WTC11 (cell line): ENCODE results near the gene RABGAP1. TPM values are rescaled to one million over a fixed set of nuclear protein-coding genes. Genes with fewer than 3 reads are reported as not detected.

Experiments
- ATAC-seq: fragments of 200-7000 bp; cut with Tn5 transposase; 2 replicates; pipeline ENCODE4 v1.10.0; 2021; ENCODE audit warnings: mild to moderate bottlenecking, moderate library complexity
- CTCF ChIA-PET: fragments of 300-600 bp; sonication (Branson Sonifier 250); formaldehyde crosslinking; loops from one replicate; lab custom pipeline; 2021; ENCODE audit warnings: antibody characterized with exemption; lab: Charles Lee
- POLR2A ChIA-PET: fragments of 350-600 bp; sonication (Branson Sonifier 250); formaldehyde crosslinking; loops from one replicate; lab custom pipeline; 2021; ENCODE audit warnings: antibody characterized with exemption; lab: Charles Lee
- DNase-seq: peaks from one replicate; pipeline ENCODE4 v3.0.0; 2021; ENCODE audit warnings: low spot score
- H3K27ac Mint-ChIP-seq: 2 replicates; pipeline ENCODE4 v1.8.0; 2021; ENCODE audit warnings: mixed read lengths
- H3K27me3 Mint-ChIP-seq: 2 replicates; pipeline ENCODE4 v1.8.0; 2021; ENCODE audit warnings: low read depth, mild to moderate bottlenecking, moderate library complexity, mixed read lengths
- H3K36me3 Mint-ChIP-seq: 2 replicates; pipeline ENCODE4 v1.8.0; 2021; ENCODE audit warnings: mixed read lengths
- H3K4me1 Mint-ChIP-seq: 2 replicates; pipeline ENCODE4 v1.8.0; 2022; ENCODE audit warnings: mixed read lengths
- H3K4me3 Mint-ChIP-seq: 2 replicates; pipeline ENCODE4 v1.8.0; 2021; ENCODE audit warnings: mild to moderate bottlenecking, moderate library complexity, mixed read lengths
- H3K9me3 Mint-ChIP-seq: 2 replicates; pipeline ENCODE4 v1.8.0; 2021; ENCODE audit warnings: mixed read lengths
- ATF1 ChIP-seq: sonication (generic); formaldehyde crosslinking; IDR thresholded peaks from 2 replicates; pipeline ENCODE4 v1.8.1; 2023; ENCODE audit warnings: mild to moderate bottlenecking, moderate library complexity, missing genetic modification reagents
- ATF2 ChIP-seq: sonication (generic); formaldehyde crosslinking; IDR thresholded peaks from 2 replicates; pipeline ENCODE4 v1.8.1; 2022; ENCODE audit warnings: low read depth, missing genetic modification reagents, borderline replicate concordance
- FOXK1 ChIP-seq: sonication (generic); formaldehyde crosslinking; IDR thresholded peaks from 2 replicates; pipeline ENCODE4 v1.8.0; 2022; ENCODE audit warnings: mild to moderate bottlenecking, moderate library complexity, missing genetic modification reagents
- GTF2I ChIP-seq: fragments of 250-450 bp; sonication (Bioruptor Pico); conservative IDR thresholded peaks from 2 replicates; pipeline ENCODE4 v1.4.0; 2021; ENCODE audit warnings: mild to moderate bottlenecking
- MAX ChIP-seq: sonication (generic); formaldehyde crosslinking; IDR thresholded peaks from 2 replicates; pipeline ENCODE4 v1.8.0; 2022; ENCODE audit warnings: mild to moderate bottlenecking, missing genetic modification reagents
- NR2C2 ChIP-seq: sonication (generic); formaldehyde crosslinking; IDR thresholded peaks from 2 replicates; pipeline ENCODE4 v1.8.0; 2022; ENCODE audit warnings: mild to moderate bottlenecking, missing genetic modification reagents
- OVOL2 ChIP-seq: fragments of 250-450 bp; sonication (Bioruptor Pico); IDR thresholded peaks from 2 replicates; pipeline ENCODE4 v1.9.0; 2021; ENCODE audit warnings: mild to moderate bottlenecking, borderline replicate concordance
- USF1 ChIP-seq: sonication (generic); formaldehyde crosslinking; IDR thresholded peaks from 2 replicates; pipeline ENCODE4 v1.8.0; 2022; ENCODE audit warnings: mild to moderate bottlenecking, missing genetic modification reagents
- ZNF232 ChIP-seq: sonication (generic); formaldehyde crosslinking; IDR thresholded peaks from 2 replicates; pipeline ENCODE4 v1.8.0; 2022; ENCODE audit warnings: mild to moderate bottlenecking, missing genetic modification reagents
- ZNF281 ChIP-seq: sonication (generic); formaldehyde crosslinking; IDR thresholded peaks from 2 replicates; pipeline ENCODE4 v1.8.0; 2023; ENCODE audit warnings: mild to moderate bottlenecking, missing genetic modification reagents
- ZNF396 ChIP-seq: fragments of 250-450 bp; sonication (Bioruptor Pico); IDR thresholded peaks from 2 replicates; pipeline ENCODE4 v1.8.0; 2021; ENCODE audit warnings: mild to moderate bottlenecking, moderate library complexity, borderline replicate concordance
- ZNF425 ChIP-seq: fragments of 250-450 bp; sonication (Bioruptor Pico); conservative IDR thresholded peaks from 2 replicates; pipeline ENCODE4 v1.9.0; 2021; ENCODE audit warnings: mild to moderate bottlenecking
- ZNF532 ChIP-seq: fragments of 250-450 bp; sonication (Bioruptor Pico); IDR thresholded peaks from 2 replicates; pipeline ENCODE4 v1.9.0; 2021; ENCODE audit warnings: mild to moderate bottlenecking, borderline replicate concordance
- total RNA-seq: library from RNA; stranded (reverse); gene quantifications from 3 replicates; pipeline ENCODE4 v1.2.3, GENCODE V29; 2021

Gene RABGAP1
- total RNA-seq, 1 experiment from 2014 or later = 38.1 TPM

- Mint-ChIP-seq H3K27ac (no peak overlapping the region), H3K27me3 (no peaks in the 10 kb centered on the region), H3K36me3 (peaks cover 25% of the 10 kb centered on the region), H3K9me3 (peaks cover 9% of the 10 kb centered on the region), H3K4me3 (no peak overlapping the region), H3K4me1 (peaks cover 18% of the 10 kb centered on the region)
- ChIA-PET CTCF (no interaction called here), POLR2A (no interaction called here)
- no peak for DNase-seq
- no peak for TF ChIP-seq ZNF396 (CRISPR knock-in tag)
- TF ChIP-seq NR2C2 = no peak
- no peak for TF ChIP-seq OVOL2
- TF ChIP-seq ZNF425 (CRISPR knock-in tag) = no peak
- TF ChIP-seq ZNF532 (CRISPR knock-in tag) = no peak
- TF ChIP-seq MAX (CRISPR knock-in tag) = no peak
- no peak for TF ChIP-seq ATF2 (CRISPR knock-in tag)
- TF ChIP-seq ZNF232 (CRISPR knock-in tag) = no peak
- TF ChIP-seq GTF2I (CRISPR knock-in tag) = no peak
- no peak for TF ChIP-seq ATF1 (CRISPR knock-in tag)
- TF ChIP-seq USF1 = no peak
- no peak for TF ChIP-seq ZNF281 (CRISPR knock-in tag)
- TF ChIP-seq FOXK1 (CRISPR knock-in tag) = no peak
- no peak for ATAC-seq
Measured at GRCh38 chr9:123058834-123059233, 118.0 kb downstream of the RABGAP1 start.
